Measurements from ENCODE around the gene CDH4. TPM values are rescaled to one million over a fixed set of nuclear protein-coding genes. Genes with fewer than 3 reads are reported as not detected.

The CDH4 gene
- total and polyA plus RNA-seq, 12 donors, result 0.04 to 0.25 (median 0.08) TPM; not detected in 5

GRCh38 chr20:61685462-61685861, 433.4 kb downstream of the CDH4 start:
- H3K27me3 ChIP-seq, result peaks cover 0 to 59% (median 30%) of the 10 kb centered on the region in 7 donors

GRCh38 chr20:61686051-61686936, 434.2 kb downstream of the CDH4 start:
- no peak for TF ChIP-seq CTCF (IDR thresholded peaks at IDR 0.05)
- H3K4me3 ChIP-seq, result no peak overlapping the region
- H3K27ac ChIP-seq, result no peak overlapping the region
- no peaks in the 10 kb centered on the region for H3K9me3 ChIP-seq
- intact Hi-C loops (cut with DNase I), result no loop called here
- 91 to 93% methylated on average over 38 of the region's 38 CpGs for WGBS, 2 donors
- H3K36me3 ChIP-seq, result no peaks in the 10 kb centered on the region
- no peaks in the 10 kb centered on the region for H3K4me1 ChIP-seq
- DNase-seq (no peak), ATAC-seq (no peak)
- peaks cover 0 to 60% (median 30%) of the 10 kb centered on the region in 7 donors for H3K27me3 ChIP-seq

More at GRCh38 chr20:61685462-61685861, 433.4 kb downstream of the CDH4 start:
- Histone ChIP-seq H3K9me3 (no peaks in the 10 kb centered on the region), H3K4me3 (no peak overlapping the region), H3K4me1 (no peaks in the 10 kb centered on the region), H3K27ac (no peak overlapping the region), H3K36me3 (no peaks in the 10 kb centered on the region)
- no peak for DNase-seq
- WGBS, 2 donors, result 76 to 80% methylated on average over 14 of the region's 14 CpGs
- no peak for TF ChIP-seq CTCF (IDR thresholded peaks at IDR 0.05)
- no peak for ATAC-seq
- intact Hi-C loops (cut with DNase I), result no loop called here

GRCh38 chr20:61688411-61688810, 436.4 kb downstream of the CDH4 start:
- Histone ChIP-seq H3K4me1 (no peaks in the 10 kb centered on the region), H3K9me3 (no peaks in the 10 kb centered on the region), H3K27me3 (peaks cover 0 to 53% (median 26%) of the 10 kb centered on the region in 7 donors), H3K4me3 (no peak overlapping the region), H3K36me3 (no peaks in the 10 kb centered on the region), H3K27ac (no peak overlapping the region)
- intact Hi-C loops (cut with DNase I), result no loop called here
- no peak for DNase-seq
- WGBS, 2 donors, result 77 to 83% methylated on average over 13 of the region's 13 CpGs
- TF ChIP-seq CTCF (IDR thresholded peaks at IDR 0.05), result no peak
- ATAC-seq, result no peak

GRCh38 chr20:61690150-61690549, 438.1 kb downstream of the CDH4 start:
- Histone ChIP-seq H3K4me1 (no peaks in the 10 kb centered on the region), H3K4me3 (no peak overlapping the region), H3K9me3 (no peaks in the 10 kb centered on the region), H3K27ac (no peak overlapping the region), H3K36me3 (no peaks in the 10 kb centered on the region), H3K27me3 (peaks cover 0 to 48% (median 22%) of the 10 kb centered on the region in 7 donors)
- no peak for DNase-seq
- WGBS, 2 donors, result 82 to 91% methylated on average over 7 of the region's 7 CpGs
- TF ChIP-seq CTCF (IDR thresholded peaks at IDR 0.05), result no peak
- no peak for ATAC-seq
- intact Hi-C loops (cut with DNase I), result loop anchor here in 1 of 10 donors (10.0 kb wide), 1 partner anchor 55 kb away; no protein-coding TSS in a partner anchor

Measured in heart right ventricle (tissue), 16 donors.